GM15510 (cell line): ENCODE data around the gene TPK1.

Source experiments
- POLR2A ChIP-seq: IDR thresholded peaks from 3 replicates; pipeline ENCODE4 v1.6.1; 2011; ENCODE audit warnings: borderline replicate concordance; ENCODE audit not compliant: insufficient read length; ENCODE audit errors: extremely low read depth

The TPK1 gene

DNA sequence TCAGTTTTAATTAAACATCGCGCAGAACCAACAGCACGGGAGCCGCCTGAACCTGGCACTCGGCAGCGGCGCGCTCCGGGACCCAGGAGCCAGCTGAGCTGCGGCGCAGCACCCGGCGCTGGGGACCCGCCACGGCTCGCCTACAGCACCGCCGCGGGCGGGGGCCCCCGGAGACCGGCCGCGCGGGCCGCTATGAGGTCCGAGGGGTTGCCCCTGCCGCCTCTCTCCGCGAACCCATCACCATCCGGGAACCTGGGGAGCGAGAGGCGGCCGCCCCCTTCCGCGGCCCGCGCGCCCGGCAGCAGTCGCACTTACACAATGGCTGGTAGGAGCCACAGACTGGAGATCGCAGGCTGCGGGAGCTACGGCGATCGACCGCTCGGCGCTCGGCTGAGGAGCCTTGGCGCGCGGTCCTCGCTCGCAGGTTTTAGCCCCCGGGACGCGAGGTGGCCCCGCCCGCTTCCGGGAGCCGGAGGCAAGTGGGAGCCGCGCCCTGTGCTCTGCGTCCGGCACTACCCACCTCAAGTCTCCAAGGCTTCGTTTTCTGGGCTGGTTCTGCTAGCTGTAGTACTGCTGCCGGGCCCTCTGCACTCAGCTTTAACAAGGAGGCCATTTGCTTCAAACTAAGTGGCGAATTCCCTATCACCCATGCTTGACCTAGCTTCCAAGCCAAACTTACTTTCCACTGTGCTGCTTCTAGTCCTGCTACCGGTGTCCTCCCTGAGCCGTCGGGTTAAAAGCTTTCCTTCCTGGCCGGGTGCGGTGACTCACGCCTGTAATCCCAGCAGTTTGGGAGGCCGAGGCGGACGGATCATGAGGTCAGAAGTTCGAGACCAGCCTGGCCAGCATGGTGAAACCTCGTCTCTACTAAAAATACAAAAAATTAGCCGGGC, at the start of gene TPK1:
Gene TPK1, minus strand, starts transcription at position 402 of the 893 bp plus-strand sequence. CDS start 451 bp downstream, outside the sequence.
- TF ChIP-seq POLR2A: peak; percentile 95

DNA sequence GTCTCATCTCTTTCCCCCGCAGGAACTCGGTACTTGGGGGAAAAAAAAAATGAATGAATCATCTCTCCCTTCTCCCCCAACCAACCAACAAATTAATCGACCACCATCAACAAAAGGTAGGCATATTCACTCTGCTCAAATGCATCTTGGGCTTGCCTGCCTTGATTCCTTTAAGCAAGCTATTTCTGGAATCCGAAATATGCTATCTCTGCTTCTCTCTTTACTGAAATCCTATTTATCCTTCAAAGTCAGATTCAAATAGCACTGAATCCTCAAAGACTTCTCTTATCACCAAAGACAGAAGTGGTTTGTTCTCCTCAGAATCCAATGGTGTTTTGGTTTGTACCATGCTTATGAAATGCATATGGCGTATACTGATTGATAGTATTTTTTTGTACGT, 49.6 kb upstream of the TPK1 start:
- no peak for TF ChIP-seq POLR2A

DNA sequence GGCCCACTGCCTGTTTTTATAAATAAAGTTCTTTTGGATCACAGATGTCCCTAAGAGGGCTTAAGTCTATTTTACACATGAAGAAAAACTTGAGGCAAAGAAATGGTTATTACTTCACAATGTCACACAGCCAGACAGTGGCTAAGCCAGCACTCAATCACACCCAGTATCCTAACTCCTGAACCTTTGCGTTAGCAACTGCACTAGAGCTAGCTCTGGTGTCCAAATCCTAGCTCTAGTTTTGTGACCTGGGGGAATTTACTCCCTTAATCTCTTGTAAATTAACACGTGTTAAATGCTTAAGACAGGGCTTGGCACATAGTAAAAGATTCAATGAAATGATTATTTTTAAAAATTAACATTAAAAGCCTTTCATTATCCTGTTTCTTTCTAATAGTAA, 49.0 kb upstream of the TPK1 start:
- TF ChIP-seq POLR2A: no peak

- TF ChIP-seq POLR2A: no peak
These were observed 37.5 kb upstream of the TPK1 start for GRCh38 chr7:144873316-144873845.

- no peak for TF ChIP-seq POLR2A
These were observed 33.2 kb upstream of the TPK1 start for GRCh38 chr7:144869082-144869481.

GRCh38 chr7:144866189-144866588, 30.3 kb upstream of the TPK1 start:
- no peak for TF ChIP-seq POLR2A

DNA sequence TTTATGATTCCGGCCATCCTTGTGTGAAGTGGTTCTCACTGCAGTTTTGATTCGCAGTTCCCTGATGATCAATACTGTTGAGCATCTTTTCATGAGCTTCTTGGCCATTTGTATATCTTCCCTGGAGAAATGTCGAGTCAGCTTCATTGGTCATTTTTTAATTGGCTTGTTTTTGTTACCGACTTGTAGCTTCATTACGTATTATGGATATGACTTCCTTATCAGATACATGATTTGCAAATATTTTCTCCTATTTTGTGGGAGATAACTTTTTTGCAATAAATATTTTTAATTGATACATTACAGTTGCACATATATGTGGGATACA, 27.4 kb upstream of the TPK1 start:
- no peak for TF ChIP-seq POLR2A

GRCh38 chr7:144862612-144863319, 26.9 kb upstream of the TPK1 start:
- TF ChIP-seq POLR2A: no peak

- no peak for TF ChIP-seq POLR2A
These were observed 23.9 kb upstream of the TPK1 start for GRCh38 chr7:144859739-144860138.

- no peak for TF ChIP-seq POLR2A
These were observed 21.6 kb upstream of the TPK1 start for GRCh38 chr7:144857463-144857862.

DNA sequence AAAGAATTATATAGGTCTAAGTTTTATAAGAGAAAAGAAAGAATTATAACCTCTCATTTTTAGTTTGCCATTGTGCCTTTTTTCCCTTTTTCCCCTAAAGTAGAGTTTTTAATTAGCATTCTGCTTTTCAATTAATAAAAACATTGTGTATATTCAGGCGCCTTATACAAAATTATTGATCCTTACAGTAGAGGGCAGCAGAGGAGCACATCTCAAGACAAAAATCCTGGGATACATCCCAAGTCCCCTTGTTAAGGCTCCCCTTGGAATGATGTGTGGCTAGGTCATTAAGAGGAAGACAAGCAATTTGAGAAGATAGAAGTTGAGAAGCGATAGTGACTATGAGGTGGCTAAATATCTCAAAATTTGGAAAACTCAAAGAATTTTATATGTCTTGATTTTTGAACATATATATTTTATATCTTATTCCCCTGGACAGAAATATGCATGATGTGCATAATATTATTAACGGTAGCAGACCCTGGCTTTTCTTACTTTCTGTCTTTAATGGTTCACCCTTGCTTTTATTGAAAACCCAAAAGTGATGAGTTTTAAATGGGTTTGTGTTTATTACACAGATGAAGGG, 19.1 kb upstream of the TPK1 start:
- TF ChIP-seq POLR2A: no peak

- no peak for TF ChIP-seq POLR2A
These were observed 17.7 kb upstream of the TPK1 start for GRCh38 chr7:144853542-144853941.

DNA sequence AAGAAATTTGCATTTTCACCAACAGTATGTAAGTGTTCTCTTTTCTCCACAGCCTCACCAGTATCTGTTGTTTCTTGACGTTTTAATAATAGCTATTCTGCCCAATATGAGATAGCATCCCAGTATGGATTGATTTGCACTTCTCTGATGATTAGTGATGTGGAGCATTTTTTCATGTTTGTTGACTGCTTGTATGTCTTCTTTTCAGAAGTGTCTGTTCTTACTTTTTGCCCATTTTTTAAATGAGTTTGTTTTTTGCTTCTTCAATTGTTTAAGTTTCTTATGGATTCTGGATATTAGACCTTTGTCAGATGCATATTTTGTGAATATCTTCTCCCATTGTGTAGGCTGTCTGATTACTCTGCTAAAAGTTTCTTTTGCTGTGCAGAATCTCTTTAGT, 12.2 kb upstream of the TPK1 start:
- TF ChIP-seq POLR2A: no peak

- TF ChIP-seq POLR2A: no peak
These were observed 6.6 kb upstream of the TPK1 start for GRCh38 chr7:144842377-144842851.

DNA sequence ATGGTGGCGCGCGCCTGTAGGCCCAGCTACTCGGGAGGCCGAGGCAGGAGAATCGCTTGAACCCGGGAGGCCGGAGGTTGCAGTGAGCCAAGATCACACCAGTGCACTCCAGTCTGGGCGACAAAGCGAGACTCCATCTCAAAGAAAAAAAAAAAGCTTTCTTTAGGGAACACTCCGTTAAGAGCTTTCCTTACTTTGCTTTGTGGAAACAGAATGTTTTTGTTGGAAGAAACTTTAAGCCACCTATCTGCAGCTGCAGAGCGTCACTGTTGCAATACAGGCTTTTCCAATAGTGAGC, 641 bp upstream of the TPK1 start:
- TF ChIP-seq POLR2A: no peak
